Neural cell (in vitro differentiated cells): ENCODE measurements around the gene COLEC11. TPM values are rescaled to one million over a fixed set of nuclear protein-coding genes. Genes with fewer than 3 reads are reported as not detected.

Experiments used
- H2AFZ ChIP-seq: fragments of 200-600, 300-800 bp; sonication (generic), shearing (Covaris generic); 2 replicates; pipeline ENCODE4 v1.6.0; 2014; ENCODE audit warnings: low read depth, mild to moderate bottlenecking, antibody characterized with exemption, low read length, moderate library complexity
- H3F3A ChIP-seq: fragments of 200-600 bp; shearing (Covaris generic); 2 replicates; pipeline ENCODE4 v1.6.1; 2016; ENCODE audit warnings: mild to moderate bottlenecking, moderate library complexity, mixed read lengths, antibody characterized with exemption, low read length; ENCODE audit not compliant: insufficient read depth, poor library complexity, severe bottlenecking
- H3K27ac ChIP-seq: fragments of 200-600, 300-800 bp; sonication (generic), shearing (Covaris generic); 2 replicates; pipeline ENCODE4 v1.5.1; 2014; ENCODE audit warnings: mild to moderate bottlenecking, low read length, moderate library complexity
- H3K27me3 ChIP-seq: fragments of 300-800, 200-600 bp; sonication (generic), shearing (Covaris generic); 2 replicates; pipeline ENCODE4 v1.6.0; 2014; ENCODE audit warnings: mild to moderate bottlenecking, low read depth, low read length, moderate library complexity; ENCODE audit not compliant: insufficient read depth
- H3K36me3 ChIP-seq: fragments of 300-800, 200-600 bp; sonication (generic), shearing (Covaris generic); 2 replicates; pipeline ENCODE4 v1.5.1; 2014; ENCODE audit warnings: mild to moderate bottlenecking, antibody characterized with exemption, low read length, moderate library complexity; ENCODE audit not compliant: insufficient read depth
- H3K4me2 ChIP-seq: fragments of 300-800, 200-600 bp; sonication (generic), shearing (Covaris generic); 2 replicates; pipeline ENCODE4 v1.6.0; 2014; ENCODE audit warnings: mild to moderate bottlenecking, low read length
- H3K4me3 ChIP-seq: fragments of 300-800, 200-600 bp; sonication (generic), shearing (Covaris generic); 2 replicates; pipeline ENCODE4 v1.5.1; 2014; ENCODE audit warnings: mild to moderate bottlenecking, low read length, moderate library complexity
- H3K79me2 ChIP-seq: fragments of 200-600 bp; shearing (Covaris generic); replicated peaks from 2 replicates; pipeline ENCODE4 v1.6.0; 2014; ENCODE audit warnings: mild to moderate bottlenecking, low read length, moderate library complexity; ENCODE audit not compliant: insufficient read depth
- H3K9ac ChIP-seq: fragments of 300-800, 200-600 bp; sonication (generic), shearing (Covaris generic); 2 replicates; pipeline ENCODE4 v1.6.1; 2016; ENCODE audit warnings: mild to moderate bottlenecking, low read length, mixed read lengths
- H3K9me2 ChIP-seq: fragments of 200-600 bp; shearing (Covaris generic); 2 replicates; pipeline ENCODE4 v1.6.1; 2016; ENCODE audit warnings: mild to moderate bottlenecking, low read length, mixed read lengths; ENCODE audit not compliant: insufficient read depth
- H3K9me3 ChIP-seq: fragments of 200-600, 300-800 bp; sonication (generic), shearing (Covaris generic); 2 replicates; pipeline ENCODE4 v1.6.1; 2016; ENCODE audit warnings: mild to moderate bottlenecking, mixed run types, low read length, moderate library complexity, mixed read lengths
- H4K20me1 ChIP-seq: fragments of 200-600 bp; shearing (Covaris generic); 2 replicates; pipeline ENCODE4 v1.6.1; 2016; ENCODE audit warnings: mild to moderate bottlenecking, mixed run types; ENCODE audit not compliant: insufficient read depth
- EP300 ChIP-seq: fragments of 450-650 bp; conservative IDR thresholded peaks from 2 replicates; pipeline ENCODE4 v1.6.1; 2014; ENCODE audit warnings: antibody characterized with exemption, mild to moderate bottlenecking, moderate library complexity; ENCODE audit not compliant: poor library complexity, severe bottlenecking
- EZH2 ChIP-seq: fragments of 200-600, 300-800 bp; shearing (Covaris generic), sonication (generic); IDR thresholded peaks from 2 replicates; pipeline ENCODE4 v1.6.1; 2014; ENCODE audit warnings: antibody characterized with exemption, low read length, borderline replicate concordance, mild to moderate bottlenecking; ENCODE audit not compliant: insufficient read depth, poor library complexity, severe bottlenecking
- MXI1 ChIP-seq: fragments of 450-650 bp; conservative IDR thresholded peaks from 2 replicates; pipeline ENCODE4 v1.6.1; 2014; ENCODE audit warnings: antibody characterized with exemption, mild to moderate bottlenecking; ENCODE audit not compliant: poor library complexity, severe bottlenecking
- POLR2AphosphoS5 ChIP-seq: IDR thresholded peaks from 2 replicates; pipeline ENCODE4 v1.6.1; 2012
- RAD21 ChIP-seq: fragments of 450-650 bp; conservative IDR thresholded peaks from 2 replicates; pipeline ENCODE4 v1.6.1; 2014; ENCODE audit warnings: antibody characterized with exemption, mild to moderate bottlenecking, moderate library complexity
- SMC3 ChIP-seq: fragments of 450-650 bp; conservative IDR thresholded peaks from 2 replicates; pipeline ENCODE4 v1.6.1; 2014; ENCODE audit warnings: antibody characterized with exemption, mild to moderate bottlenecking, moderate library complexity; ENCODE audit not compliant: poor library complexity
- TAF1 ChIP-seq: IDR thresholded peaks from 2 replicates; pipeline ENCODE4 v1.6.1; 2012; ENCODE audit warnings: low read depth
- polyA plus RNA-seq: library from polyadenylated mRNA; depleted of rRNA; stranded (reverse); fragments of >200 nt; gene quantifications from 2 replicates; pipeline ENCODE4 v1.2.3, GENCODE V29; 2014
- TF ChIP-seq, protein P1 (sequence below): fragments of 450-650 bp; IDR thresholded peaks from 2 replicates; pipeline ENCODE4 v1.5.1; 2014; ENCODE audit warnings: antibody characterized with exemption, mild to moderate bottlenecking, moderate library complexity; ENCODE audit not compliant: poor library complexity, severe bottlenecking
- TF ChIP-seq, protein P2 (sequence below): IDR thresholded peaks from 2 replicates; pipeline ENCODE4 v1.6.1; 2012; ENCODE audit warnings: borderline replicate concordance

Gene COLEC11
- polyA plus RNA-seq, 1 donor from 2014 or later: 4.0 TPM

DNA sequence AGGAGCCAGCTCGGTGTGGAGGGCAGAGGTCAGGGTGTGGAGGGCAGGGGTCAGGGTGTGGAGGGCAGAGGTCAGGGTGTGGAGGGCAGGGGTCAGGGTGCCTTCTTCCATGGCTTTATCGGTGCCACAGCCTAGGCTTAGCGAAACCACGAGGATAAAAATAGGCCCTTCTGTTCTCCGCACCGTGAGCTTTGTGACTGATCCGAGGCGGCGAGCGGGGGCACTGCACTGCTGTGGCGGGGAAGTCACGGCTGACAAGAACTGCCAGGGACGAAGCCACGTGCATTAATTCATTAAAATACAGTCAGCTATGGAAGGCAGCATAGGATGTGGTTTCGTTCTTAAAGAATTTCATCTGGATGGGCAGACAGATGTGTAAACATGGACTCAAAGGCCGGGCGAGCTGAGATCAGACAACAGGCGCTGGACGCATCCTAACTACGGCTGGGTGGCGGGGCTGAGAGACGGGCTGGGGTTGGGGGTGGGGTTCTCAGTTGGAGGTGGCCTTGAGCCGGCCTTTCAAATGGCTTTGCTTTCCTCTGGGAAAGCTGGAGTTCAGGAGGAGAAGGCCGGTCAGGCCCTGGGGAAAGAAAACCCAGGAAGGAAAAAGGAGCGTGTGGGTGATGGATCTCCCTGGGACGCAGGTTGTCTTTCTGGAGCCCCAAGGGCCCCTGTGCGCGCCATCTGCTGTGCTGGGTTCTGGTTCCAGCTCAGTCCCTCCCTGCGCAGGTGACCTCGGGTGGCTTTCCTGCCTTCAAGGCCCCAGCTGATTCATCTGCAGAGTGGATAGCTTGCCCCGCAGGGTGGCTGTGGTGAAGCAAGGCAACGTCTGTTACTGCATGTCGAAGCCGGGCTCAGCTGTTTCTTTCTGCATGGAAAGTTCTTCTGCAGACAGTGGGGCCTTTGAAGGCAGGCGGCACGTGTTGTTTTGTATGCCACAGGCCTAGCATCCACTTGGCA lies 62.1 kb downstream of the COLEC11 start:
- TF ChIP-seq SMC3 (no peak), EZH2 (no peak), RAD21 (no peak), POLR2AphosphoS5 (no peak), EP300 (no peak), MXI1 (no peak), TAF1 (no peak)
- TF ChIP-seq, protein P1, sequence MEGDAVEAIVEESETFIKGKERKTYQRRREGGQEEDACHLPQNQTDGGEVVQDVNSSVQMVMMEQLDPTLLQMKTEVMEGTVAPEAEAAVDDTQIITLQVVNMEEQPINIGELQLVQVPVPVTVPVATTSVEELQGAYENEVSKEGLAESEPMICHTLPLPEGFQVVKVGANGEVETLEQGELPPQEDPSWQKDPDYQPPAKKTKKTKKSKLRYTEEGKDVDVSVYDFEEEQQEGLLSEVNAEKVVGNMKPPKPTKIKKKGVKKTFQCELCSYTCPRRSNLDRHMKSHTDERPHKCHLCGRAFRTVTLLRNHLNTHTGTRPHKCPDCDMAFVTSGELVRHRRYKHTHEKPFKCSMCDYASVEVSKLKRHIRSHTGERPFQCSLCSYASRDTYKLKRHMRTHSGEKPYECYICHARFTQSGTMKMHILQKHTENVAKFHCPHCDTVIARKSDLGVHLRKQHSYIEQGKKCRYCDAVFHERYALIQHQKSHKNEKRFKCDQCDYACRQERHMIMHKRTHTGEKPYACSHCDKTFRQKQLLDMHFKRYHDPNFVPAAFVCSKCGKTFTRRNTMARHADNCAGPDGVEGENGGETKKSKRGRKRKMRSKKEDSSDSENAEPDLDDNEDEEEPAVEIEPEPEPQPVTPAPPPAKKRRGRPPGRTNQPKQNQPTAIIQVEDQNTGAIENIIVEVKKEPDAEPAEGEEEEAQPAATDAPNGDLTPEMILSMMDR: no peak
- TF ChIP-seq, protein P2, sequence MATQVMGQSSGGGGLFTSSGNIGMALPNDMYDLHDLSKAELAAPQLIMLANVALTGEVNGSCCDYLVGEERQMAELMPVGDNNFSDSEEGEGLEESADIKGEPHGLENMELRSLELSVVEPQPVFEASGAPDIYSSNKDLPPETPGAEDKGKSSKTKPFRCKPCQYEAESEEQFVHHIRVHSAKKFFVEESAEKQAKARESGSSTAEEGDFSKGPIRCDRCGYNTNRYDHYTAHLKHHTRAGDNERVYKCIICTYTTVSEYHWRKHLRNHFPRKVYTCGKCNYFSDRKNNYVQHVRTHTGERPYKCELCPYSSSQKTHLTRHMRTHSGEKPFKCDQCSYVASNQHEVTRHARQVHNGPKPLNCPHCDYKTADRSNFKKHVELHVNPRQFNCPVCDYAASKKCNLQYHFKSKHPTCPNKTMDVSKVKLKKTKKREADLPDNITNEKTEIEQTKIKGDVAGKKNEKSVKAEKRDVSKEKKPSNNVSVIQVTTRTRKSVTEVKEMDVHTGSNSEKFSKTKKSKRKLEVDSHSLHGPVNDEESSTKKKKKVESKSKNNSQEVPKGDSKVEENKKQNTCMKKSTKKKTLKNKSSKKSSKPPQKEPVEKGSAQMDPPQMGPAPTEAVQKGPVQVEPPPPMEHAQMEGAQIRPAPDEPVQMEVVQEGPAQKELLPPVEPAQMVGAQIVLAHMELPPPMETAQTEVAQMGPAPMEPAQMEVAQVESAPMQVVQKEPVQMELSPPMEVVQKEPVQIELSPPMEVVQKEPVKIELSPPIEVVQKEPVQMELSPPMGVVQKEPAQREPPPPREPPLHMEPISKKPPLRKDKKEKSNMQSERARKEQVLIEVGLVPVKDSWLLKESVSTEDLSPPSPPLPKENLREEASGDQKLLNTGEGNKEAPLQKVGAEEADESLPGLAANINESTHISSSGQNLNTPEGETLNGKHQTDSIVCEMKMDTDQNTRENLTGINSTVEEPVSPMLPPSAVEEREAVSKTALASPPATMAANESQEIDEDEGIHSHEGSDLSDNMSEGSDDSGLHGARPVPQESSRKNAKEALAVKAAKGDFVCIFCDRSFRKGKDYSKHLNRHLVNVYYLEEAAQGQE: no peak
- H3K36me3 ChIP-seq: no peaks in the 10 kb centered on the region
- no peaks in the 10 kb centered on the region for H3F3A ChIP-seq
- H2AFZ ChIP-seq: no peak overlapping the region
- H3K4me2 ChIP-seq: no peak overlapping the region
- no peak overlapping the region for H3K27ac ChIP-seq
- no peaks in the 10 kb centered on the region for H3K9me3 ChIP-seq
- no peak overlapping the region for H3K9ac ChIP-seq
- H4K20me1 ChIP-seq: no peaks in the 10 kb centered on the region
- H3K27me3 ChIP-seq: no peaks in the 10 kb centered on the region
- no peak overlapping the region for H3K4me3 ChIP-seq
- H3K9me2 ChIP-seq: no peaks in the 10 kb centered on the region
- no peaks in the 10 kb centered on the region for H3K79me2 ChIP-seq

GRCh38 chr2:3657881-3658280 lies 63.0 kb downstream of the COLEC11 start, which contains the start of gene ALLC:
TSS of gene ALLC (plus strand) at chr2:3658200. CDS start at chr2:3671158, 12,958 bp downstream.
- Histone ChIP-seq H3K9me2 (no peaks in the 10 kb centered on the region), H3K9me3 (no peaks in the 10 kb centered on the region), H3K4me2 (no peak within 1 kb of the TSS), H3F3A (no peaks in the 10 kb centered on the region), H4K20me1 (no peaks in the 10 kb centered on the region), H3K27ac (no peak within 1 kb of the TSS), H2AFZ (no peak within 1 kb of the TSS), H3K4me3 (no peak within 1 kb of the TSS), H3K27me3 (no peaks in the 10 kb centered on the region), H3K36me3 (no peaks in the 10 kb centered on the region), H3K9ac (no peak within 1 kb of the TSS), H3K79me2 (no peaks in the 10 kb centered on the region)
- no peak for TF ChIP-seq EZH2
- no peak for TF ChIP-seq POLR2AphosphoS5
- TF ChIP-seq EP300: no peak
